CD4-positive, alpha-beta T cell treated with Interleukin-1 beta for 1 hour (primary cell): ENCODE results near the gene FOLR2.
"Not testable (repeated sequence)": the region's sequence is repeated elsewhere in the genome, so short reads cannot be mapped to it uniquely, and the experiment has no call there.

Source experiments
- DNase-seq, 2 donors: peaks; one replicate each; pipeline ENCODE4 v3.0.0-alpha.2; 2020 to 2022

The FOLR2 gene

DNA sequence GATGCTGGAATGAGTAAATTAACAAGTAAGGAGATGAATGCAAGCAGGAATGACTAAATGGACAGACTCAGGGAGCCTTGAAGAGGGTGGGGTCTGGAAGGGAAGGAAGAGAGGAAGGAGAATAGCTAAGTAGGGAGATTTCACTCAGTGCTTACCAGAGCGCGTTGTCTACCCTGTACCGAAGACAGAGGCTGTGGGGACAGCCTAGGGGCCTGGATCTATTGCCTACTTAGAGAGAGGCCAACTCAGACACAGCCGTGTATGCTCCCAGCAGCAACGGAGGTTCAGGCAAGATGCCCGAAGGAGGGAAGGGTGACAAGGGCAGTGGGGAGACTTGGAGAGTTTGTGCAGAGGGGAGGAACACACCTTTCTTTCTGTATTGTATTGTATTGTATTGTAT is at the start of gene FOLR2:
FOLR2 (plus strand) TSS at position 157 of the 400 bp plus-strand sequence. CDS start 1,791 bp downstream, outside the sequence.
- DNase-seq, result no peak

DNA sequence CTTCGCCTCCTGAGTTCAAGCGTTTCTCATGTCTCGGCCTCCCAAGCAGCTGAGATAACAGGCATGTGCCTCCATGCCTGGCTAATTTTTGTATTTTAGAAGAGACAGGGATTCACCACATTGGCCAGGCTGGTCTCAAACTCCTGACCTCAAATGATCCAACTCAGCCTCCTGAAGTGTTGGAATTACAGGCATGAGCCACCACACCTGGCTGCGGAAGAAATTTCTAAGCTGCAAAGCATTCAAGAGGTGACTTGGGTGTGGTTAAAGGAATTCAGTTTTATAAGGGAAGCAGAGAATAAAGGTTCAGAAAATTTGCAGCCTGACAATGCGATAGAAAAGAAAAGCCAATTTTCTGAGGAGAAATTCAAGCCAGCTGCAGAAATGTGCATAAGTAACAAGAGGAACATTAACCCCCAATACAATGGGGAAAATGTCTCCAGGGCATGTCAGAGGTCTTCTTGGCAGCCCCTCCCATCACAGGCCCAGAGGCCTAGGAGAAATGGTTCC is 47.5 kb upstream of the FOLR2 start:
- not testable (repeated sequence) for DNase-seq

GRCh38 chr11:72169754-72170153 is 46.8 kb upstream of the FOLR2 start:
- DNase-seq, result not testable (repeated sequence)

GRCh38 chr11:72172043-72172442 is 44.6 kb upstream of the FOLR2 start:
- DNase-seq, result not testable (repeated sequence)

- DNase-seq, result no peak
Measured at GRCh38 chr11:72173291-72173690, 43.3 kb upstream of the FOLR2 start.

- DNase-seq, result no peak
Measured at GRCh38 chr11:72174302-72175070, 42.1 kb upstream of the FOLR2 start.

GRCh38 chr11:72177656-72178055 is 38.9 kb upstream of the FOLR2 start:
- no peak for DNase-seq

DNA sequence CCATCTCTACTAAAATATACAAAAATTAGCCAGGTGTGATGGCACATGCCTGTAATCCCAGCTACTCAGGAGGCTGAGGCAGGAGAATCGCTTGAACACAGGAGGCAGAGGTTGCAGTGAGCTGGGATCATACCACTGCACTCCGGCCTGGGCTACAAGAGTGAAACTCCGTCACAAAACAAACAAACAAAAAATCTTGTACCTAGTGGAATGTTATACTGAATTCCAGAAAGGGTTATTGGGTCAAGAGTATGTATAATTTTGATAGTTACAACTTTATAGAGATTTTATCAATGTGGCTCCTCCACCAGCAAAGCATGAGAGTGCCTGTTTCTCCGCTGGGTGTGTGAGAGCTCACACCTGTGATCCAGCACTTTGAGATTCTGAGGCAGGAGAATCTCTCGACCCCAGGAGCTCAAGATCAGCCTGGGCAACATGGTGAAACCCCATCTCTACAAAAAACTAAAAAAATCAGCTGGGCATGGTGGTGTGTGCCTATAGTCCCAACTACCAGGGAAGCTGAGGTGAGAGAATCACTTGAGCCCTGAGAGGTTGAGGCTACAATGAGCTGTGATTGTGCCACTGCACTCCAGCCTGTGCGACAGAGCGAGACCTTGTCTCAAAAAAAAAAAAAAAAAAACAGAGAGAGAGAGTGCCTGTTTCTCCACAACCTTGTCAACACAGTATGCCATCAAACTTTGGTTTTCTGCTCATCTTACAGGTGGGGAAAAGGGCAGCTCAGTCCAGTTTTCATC is 37.4 kb upstream of the FOLR2 start:
- no peak for DNase-seq

- DNase-seq, result no peak
Measured at GRCh38 chr11:72179804-72180396, 36.7 kb upstream of the FOLR2 start.

DNA sequence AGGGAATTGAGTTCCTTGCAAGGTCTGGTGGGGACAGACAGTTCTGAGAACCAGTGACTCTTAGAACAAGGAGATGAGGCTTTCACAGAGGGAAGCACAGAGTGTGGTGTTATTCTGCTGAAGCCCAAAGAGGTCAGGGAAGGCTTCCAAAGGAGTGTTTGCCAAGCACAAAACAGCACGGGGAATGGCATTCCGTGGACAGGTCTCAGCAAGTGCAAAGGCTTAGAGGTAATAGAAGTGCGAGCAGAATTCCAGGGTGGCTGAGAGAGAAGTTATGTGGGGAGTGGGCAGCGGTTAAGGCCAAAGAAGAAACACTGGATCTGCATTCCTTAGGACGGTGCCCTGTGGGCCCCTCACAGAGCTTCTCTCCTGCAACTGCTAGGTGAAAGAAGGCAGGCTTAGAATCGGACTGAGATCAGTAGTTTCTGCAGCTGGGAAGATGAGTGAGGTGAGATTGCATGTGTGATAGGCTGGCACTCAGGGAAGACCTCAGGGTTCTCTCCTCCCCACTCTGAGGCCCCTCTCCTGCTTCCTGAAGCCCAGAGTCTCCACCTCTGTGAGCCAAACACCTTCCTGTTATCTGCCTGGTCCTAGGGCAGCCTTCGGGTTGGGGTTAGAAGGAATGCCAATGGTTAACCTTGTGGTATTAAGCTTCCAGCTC is 35.6 kb upstream of the FOLR2 start:
- not testable (repeated sequence) for DNase-seq

GRCh38 chr11:72181553-72181958 is 35.0 kb upstream of the FOLR2 start:
- not testable (repeated sequence) for DNase-seq

- no peak for DNase-seq
Measured at GRCh38 chr11:72188267-72188666, 28.3 kb upstream of the FOLR2 start.

- DNase-seq, result no peak
Measured at GRCh38 chr11:72189455-72190250, 26.9 kb upstream of the FOLR2 start.

GRCh38 chr11:72190631-72191071 is 25.9 kb upstream of the FOLR2 start:
- DNase-seq, result no peak

GRCh38 chr11:72191961-72192381 is 24.6 kb upstream of the FOLR2 start, which contains the start of gene FOLR1:
Gene FOLR1, plus strand, starts transcription at chr11:72192140. Its CDS starts 34 bp downstream, at chr11:72192174.
- no peak for DNase-seq

DNA sequence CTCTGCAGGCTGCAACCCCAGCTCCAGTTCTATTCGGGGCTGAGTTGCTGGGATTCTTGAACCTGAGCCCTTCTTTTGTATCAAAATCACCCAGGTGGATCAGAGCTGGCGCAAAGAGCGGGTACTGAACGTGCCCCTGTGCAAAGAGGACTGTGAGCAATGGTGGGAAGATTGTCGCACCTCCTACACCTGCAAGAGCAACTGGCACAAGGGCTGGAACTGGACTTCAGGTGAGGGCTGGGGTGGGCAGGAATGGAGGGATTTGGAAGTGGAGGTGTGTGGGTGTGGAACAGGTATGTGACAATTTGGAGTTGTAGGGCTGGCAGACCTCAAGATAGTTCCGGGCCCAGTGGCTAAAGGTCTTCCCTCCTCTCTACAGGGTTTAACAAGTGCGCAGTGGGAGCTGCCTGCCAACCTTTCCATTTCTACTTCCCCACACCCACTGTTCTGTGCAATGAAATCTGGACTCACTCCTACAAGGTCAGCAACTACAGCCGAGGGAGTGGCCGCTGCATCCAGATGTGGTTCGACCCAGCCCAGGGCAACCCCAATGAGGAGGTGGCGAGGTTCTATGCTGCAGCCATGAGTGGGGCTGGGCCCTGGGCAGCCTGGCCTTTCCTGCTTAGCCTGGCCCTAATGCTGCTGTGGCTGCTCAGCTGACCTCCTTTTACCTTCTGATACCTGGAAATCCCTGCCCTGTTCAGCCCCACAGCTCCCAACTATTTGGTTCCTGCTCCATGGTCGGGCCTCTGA is 20.9 kb upstream of the FOLR2 start:
- no peak for DNase-seq

- not testable (repeated sequence) for DNase-seq
Measured at GRCh38 chr11:72201445-72201844, 15.1 kb upstream of the FOLR2 start.

DNA sequence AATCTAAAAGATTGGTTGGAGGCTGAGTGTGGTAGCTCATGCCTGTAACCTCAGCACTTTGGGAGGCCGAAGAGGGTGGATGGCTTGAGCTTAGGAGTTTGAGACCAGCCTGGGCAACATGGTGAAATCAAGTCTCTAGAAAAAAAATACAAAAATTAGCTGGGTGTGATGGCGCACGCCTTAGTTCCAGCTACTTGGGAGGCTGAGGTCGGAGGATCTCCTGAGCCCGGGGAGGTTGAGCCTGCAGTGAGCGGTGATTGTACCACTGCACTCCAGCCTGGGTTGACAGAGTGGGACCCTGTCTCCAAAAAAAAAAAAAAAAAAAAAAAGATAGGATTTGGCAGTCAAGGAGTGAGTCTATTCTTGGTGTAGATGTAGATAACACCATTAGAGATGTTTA is 14.0 kb upstream of the FOLR2 start:
- DNase-seq, result no peak

DNA sequence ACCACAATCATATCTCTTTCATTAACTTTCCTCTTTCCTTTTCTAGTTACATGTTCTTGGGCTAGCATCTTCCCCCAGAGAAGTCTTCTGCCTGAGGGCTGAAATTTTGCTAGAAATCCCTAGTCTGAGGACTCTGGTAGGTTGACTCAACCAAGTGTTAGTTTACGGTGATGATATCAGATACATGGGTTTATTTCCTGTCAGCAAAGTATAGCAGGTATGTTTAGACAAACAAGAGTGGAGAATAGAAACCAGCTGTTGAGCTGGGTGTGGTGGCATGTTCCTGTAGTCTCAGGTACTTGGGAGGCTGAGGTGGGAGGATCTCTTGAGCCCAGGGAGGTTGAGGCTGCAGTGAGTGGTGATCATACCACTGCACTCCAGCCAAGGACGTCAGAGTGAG is 13.4 kb upstream of the FOLR2 start:
- DNase-seq, result no peak

GRCh38 chr11:72204886-72205285 is 11.7 kb upstream of the FOLR2 start:
- DNase-seq, result no peak

DNA sequence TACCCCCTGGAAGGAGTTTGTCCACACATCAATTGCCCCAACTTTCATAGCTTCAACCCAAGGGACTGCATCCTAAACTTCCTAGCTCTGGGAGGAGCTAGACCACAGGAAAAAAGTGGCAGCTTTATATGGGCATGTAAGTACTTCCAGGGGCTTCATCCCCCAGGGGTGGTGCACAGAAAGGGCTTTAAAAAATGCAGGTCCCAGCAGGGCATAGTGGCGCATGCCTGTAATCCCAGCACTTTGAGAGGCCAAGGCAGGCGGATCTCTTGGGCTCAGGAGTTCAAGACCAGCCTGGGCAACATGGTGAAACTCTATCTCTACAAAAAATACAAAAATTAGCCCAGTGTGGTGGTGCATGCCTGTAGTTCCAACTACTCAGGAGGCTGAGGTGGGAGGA is 9.8 kb upstream of the FOLR2 start:
- not testable (repeated sequence) for DNase-seq
